ENCODE data around the gene TP53AIP1. TPM values are rescaled to one million over a fixed set of nuclear protein-coding genes. Genes with fewer than 3 reads are reported as not detected.
"Not testable (repeated sequence)": the region's sequence is repeated elsewhere in the genome, so short reads cannot be mapped to it uniquely, and the experiment has no call there.

TP53AIP1 gene
- total RNA-seq, 1 donor = not detected

DNA sequence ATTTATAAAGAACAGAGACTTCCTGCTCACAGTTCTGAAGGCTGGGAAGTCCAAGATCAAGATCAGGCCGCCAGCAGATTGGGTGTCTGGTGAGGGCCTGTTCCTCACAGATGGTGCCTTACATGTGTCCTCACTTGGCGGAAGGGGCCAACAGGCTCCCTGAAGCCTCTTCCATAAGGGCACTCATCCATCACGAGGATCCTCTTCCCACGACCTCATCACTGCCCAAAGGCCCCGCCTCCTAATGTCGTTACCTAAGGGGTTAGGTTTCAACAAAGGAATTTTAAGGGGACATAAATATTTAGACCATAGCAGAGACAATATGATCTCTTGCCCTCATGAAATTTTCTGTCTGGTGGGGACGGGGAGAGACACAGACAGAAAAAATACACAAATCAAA lies 18.6 kb downstream of the TP53AIP1 start:
- DNase-seq (ENCODE audit: low read depth) = no peak
- TF ChIP-seq, protein P1, sequence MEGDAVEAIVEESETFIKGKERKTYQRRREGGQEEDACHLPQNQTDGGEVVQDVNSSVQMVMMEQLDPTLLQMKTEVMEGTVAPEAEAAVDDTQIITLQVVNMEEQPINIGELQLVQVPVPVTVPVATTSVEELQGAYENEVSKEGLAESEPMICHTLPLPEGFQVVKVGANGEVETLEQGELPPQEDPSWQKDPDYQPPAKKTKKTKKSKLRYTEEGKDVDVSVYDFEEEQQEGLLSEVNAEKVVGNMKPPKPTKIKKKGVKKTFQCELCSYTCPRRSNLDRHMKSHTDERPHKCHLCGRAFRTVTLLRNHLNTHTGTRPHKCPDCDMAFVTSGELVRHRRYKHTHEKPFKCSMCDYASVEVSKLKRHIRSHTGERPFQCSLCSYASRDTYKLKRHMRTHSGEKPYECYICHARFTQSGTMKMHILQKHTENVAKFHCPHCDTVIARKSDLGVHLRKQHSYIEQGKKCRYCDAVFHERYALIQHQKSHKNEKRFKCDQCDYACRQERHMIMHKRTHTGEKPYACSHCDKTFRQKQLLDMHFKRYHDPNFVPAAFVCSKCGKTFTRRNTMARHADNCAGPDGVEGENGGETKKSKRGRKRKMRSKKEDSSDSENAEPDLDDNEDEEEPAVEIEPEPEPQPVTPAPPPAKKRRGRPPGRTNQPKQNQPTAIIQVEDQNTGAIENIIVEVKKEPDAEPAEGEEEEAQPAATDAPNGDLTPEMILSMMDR (IDR thresholded peaks at IDR 0.05; ENCODE audit: insufficient read depth, low read length) = no peak
- no peak overlapping the region for H3K4me3 ChIP-seq (ENCODE audit: low read depth, low read length)

DNA sequence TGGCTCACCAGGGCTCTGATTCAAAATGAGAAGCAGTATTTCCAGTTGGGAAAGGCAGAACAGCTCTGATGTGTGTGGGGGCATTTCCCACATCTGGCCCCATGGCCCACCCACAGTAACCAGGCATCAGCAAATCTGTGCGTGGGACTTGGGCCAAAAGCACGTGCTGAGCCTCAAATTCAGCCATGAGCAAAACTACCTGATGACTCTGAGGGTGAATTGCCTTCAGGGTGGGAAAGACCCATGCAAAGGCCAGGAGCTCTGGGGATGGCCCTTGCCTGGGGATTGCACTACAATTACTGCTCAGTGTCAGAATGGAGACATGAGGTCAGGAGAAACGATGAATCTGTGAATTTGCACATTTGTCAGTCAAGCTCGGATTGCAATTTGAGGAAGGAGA lies 20.9 kb downstream of the TP53AIP1 start:
- no peak overlapping the region for H3K4me3 ChIP-seq (ENCODE audit: low read depth, low read length)
- DNase-seq (ENCODE audit: low read depth) = no peak
- TF ChIP-seq, protein P1 (IDR thresholded peaks at IDR 0.05; ENCODE audit: insufficient read depth, low read length) = no peak

DNA sequence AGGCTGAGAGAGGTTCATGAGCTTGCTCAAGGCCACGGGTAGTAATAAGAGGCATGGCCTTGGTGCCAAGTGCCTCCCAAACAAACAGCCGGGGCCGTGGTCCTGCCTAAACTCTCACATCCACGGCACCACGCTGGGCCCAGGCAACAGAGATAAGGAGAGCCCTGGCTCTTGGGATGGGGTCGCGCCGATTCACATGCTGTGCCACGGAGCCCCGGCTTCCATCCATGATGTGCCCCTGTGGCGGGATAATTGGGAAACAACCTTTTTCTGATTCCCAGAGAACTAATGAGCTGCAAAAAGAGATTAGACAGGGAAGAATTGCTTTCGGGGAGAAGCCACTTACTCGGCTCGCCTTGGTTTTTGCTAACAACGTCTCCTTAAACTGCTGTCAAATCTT lies 22.0 kb downstream of the TP53AIP1 start:
- H3K4me3 ChIP-seq (ENCODE audit: low read depth, low read length) = no peak overlapping the region
- TF ChIP-seq, protein P1 (IDR thresholded peaks at IDR 0.05; ENCODE audit: insufficient read depth, low read length) = no peak
- no peak for DNase-seq (ENCODE audit: low read depth)

DNA sequence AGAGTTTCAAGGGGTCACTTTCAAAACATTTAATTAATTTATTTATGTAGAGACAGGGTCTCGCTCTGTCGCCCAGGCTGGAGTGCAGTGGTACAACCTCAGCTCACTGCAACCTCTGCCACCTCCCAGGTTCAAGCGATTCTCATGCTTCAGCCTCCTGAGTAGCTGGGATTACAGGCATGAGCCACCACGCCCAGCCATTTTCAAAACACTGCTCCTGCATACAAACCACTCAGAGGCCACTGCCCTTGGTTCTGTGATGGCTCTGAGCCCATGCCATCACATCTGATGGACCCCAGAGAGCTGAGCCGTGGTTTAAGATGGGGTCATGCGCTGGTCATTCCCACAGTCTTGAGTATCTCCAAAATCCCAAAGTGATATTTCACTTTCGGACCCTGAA lies 23.0 kb downstream of the TP53AIP1 start:
- H3K4me3 ChIP-seq (ENCODE audit: low read depth, low read length); DNase-seq (ENCODE audit: low read depth): not testable (repeated sequence)

DNA sequence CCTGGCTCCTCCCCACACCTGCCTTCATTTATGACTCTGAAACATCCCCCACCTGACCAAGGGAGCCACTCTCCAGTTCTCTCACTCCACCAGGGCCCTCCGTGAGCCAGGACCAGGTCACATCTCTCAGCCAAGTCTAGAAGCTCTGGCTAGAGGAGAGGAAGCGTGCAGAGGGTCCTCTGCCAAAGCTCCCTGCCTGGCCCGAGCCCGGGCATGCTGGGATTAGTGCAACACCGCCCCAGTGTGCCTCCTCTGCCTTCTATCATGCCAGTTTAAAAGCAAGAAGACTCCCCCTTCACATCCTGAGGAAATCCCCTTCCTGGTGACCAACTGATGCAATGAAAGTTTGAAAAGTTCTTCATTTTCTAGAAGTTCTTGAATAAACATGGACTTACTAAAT lies 23.5 kb downstream of the TP53AIP1 start:
- no peak overlapping the region for H3K4me3 ChIP-seq (ENCODE audit: low read depth, low read length)
- DNase-seq (ENCODE audit: low read depth) = no peak
- TF ChIP-seq, protein P1 (IDR thresholded peaks at IDR 0.05; ENCODE audit: insufficient read depth, low read length) = no peak

DNA sequence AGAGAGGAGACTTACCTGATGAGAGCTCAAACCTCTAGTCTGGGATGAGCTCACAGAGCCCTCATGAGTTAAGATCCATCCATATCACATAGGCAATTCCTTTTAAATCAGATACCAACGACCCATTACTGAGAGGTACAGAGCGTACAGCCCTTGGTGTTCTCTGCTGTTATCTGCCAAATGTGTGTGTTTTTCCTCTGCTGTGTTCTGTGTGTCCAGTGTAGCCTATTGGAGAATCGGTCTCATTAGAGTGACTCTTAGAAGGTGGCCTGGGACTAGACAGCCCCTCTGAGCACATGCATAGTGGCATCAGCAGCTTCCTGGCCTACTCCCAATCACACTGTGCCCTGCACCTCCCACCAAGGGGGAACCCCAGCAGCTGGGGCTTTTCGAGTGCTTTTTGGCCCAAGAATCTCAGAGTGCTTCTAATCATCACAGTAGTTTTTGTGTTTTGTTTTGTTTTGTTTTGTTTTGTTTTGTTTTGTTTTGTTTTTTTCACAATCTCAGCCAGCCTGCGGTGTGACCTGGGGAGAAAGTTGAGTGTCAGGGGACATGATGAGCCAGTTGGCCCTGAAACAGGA lies 25.4 kb downstream of the TP53AIP1 start:
- H3K4me3 ChIP-seq (ENCODE audit: low read depth, low read length) = no peak overlapping the region
- TF ChIP-seq, protein P1 (IDR thresholded peaks at IDR 0.05; ENCODE audit: insufficient read depth, low read length) = no peak
- DNase-seq (ENCODE audit: low read depth) = no peak

DNA sequence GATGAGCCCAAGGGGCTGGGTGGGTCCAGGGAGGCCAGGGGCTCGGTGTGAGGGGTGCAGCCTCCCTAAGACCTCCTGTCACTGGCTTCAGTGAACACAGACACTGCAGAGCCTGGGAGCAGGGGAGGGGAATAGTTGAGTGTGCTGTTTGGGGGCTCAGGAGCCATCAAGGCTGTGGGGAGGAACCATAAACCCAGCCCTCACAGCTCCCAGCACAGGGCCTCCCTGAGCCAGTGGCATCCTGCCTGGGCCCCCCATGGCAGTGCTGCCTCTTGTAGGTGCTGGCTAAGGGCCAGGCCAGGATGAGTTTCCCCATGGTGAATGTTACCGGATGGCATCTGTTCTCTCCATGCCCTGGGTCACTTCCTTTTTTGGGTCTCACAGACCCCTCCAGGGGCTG lies 26.0 kb downstream of the TP53AIP1 start:
- H3K4me3 ChIP-seq (ENCODE audit: low read depth, low read length) = no peak overlapping the region
- DNase-seq (ENCODE audit: low read depth) = no peak
- TF ChIP-seq, protein P1 (IDR thresholded peaks at IDR 0.05; ENCODE audit: insufficient read depth, low read length) = no peak
